HG03060 (cell line): ENCODE measurements around the gene SLC9A3.
"Not testable (repeated sequence)": the region's sequence is repeated elsewhere in the genome, so short reads cannot be mapped to it uniquely, and the experiment has no call there.

Source experiments
- ATAC-seq: cut with Tn5 transposase; IDR thresholded peaks from one replicate; pipeline ENCODE4 v1.9.1; 2021; ENCODE audit warnings: low read depth, moderate number of reproducible peaks; ENCODE audit not compliant: unreplicated experiment

SLC9A3 gene

GRCh38 chr5:524234-524972 is at the start of gene SLC9A3:
TSS of gene SLC9A3 (minus strand) at chr5:524449.
- no peak for ATAC-seq

- no peak for ATAC-seq
Measured at GRCh38 chr5:573976-574375, 49.7 kb upstream of the SLC9A3 start.

GRCh38 chr5:573206-573605 is 49.0 kb upstream of the SLC9A3 start:
- no peak for ATAC-seq

GRCh38 chr5:572398-573019 is 48.3 kb upstream of the SLC9A3 start:
- no peak for ATAC-seq

- no peak for ATAC-seq
Measured at GRCh38 chr5:571791-572190, 47.5 kb upstream of the SLC9A3 start.

GRCh38 chr5:570886-571285 is 46.6 kb upstream of the SLC9A3 start:
- no peak for ATAC-seq

GRCh38 chr5:570446-570845 is 46.2 kb upstream of the SLC9A3 start:
- ATAC-seq, result no peak

- no peak for ATAC-seq
Measured at GRCh38 chr5:569868-570361, 45.7 kb upstream of the SLC9A3 start.

- ATAC-seq, result no peak
Measured at GRCh38 chr5:569358-569867, 45.2 kb upstream of the SLC9A3 start.

GRCh38 chr5:568809-569208 is 44.6 kb upstream of the SLC9A3 start:
- no peak for ATAC-seq

- no peak for ATAC-seq
Measured at GRCh38 chr5:568061-568781, 44.0 kb upstream of the SLC9A3 start.

GRCh38 chr5:567664-568060 is 43.4 kb upstream of the SLC9A3 start:
- no peak for ATAC-seq

GRCh38 chr5:566636-567309 is 42.5 kb upstream of the SLC9A3 start:
- no peak for ATAC-seq

GRCh38 chr5:565782-566440 is 41.7 kb upstream of the SLC9A3 start:
- ATAC-seq, result no peak

- ATAC-seq, result no peak
Measured at GRCh38 chr5:561408-561807, 37.2 kb upstream of the SLC9A3 start.

GRCh38 chr5:560792-561166 is 36.5 kb upstream of the SLC9A3 start:
- no peak for ATAC-seq

GRCh38 chr5:558871-559503 is 34.7 kb upstream of the SLC9A3 start:
- ATAC-seq, result no peak

GRCh38 chr5:558326-558725 is 34.1 kb upstream of the SLC9A3 start:
- ATAC-seq, result no peak

- not testable (repeated sequence) for ATAC-seq
Measured at GRCh38 chr5:557917-558316, 33.7 kb upstream of the SLC9A3 start.

- ATAC-seq, result no peak
Measured at GRCh38 chr5:556909-557441, 32.7 kb upstream of the SLC9A3 start.
